GM18519 (cell line): Measurements from ENCODE around the gene PAPSS2.
A peak's percentile ranks its signal among the peaks of the same experiment; 100 is the strongest.
"Not testable (repeated sequence)": the region's sequence is repeated elsewhere in the genome, so short reads cannot be mapped to it uniquely, and the experiment has no call there.

Experiments used
- ATAC-seq: cut with Tn5 transposase; IDR thresholded peaks from one replicate; pipeline ENCODE4 v1.9.1; 2021; ENCODE audit warnings: mild to moderate bottlenecking, moderate library complexity; ENCODE audit not compliant: unreplicated experiment, low FRiP score

The PAPSS2 gene

DNA sequence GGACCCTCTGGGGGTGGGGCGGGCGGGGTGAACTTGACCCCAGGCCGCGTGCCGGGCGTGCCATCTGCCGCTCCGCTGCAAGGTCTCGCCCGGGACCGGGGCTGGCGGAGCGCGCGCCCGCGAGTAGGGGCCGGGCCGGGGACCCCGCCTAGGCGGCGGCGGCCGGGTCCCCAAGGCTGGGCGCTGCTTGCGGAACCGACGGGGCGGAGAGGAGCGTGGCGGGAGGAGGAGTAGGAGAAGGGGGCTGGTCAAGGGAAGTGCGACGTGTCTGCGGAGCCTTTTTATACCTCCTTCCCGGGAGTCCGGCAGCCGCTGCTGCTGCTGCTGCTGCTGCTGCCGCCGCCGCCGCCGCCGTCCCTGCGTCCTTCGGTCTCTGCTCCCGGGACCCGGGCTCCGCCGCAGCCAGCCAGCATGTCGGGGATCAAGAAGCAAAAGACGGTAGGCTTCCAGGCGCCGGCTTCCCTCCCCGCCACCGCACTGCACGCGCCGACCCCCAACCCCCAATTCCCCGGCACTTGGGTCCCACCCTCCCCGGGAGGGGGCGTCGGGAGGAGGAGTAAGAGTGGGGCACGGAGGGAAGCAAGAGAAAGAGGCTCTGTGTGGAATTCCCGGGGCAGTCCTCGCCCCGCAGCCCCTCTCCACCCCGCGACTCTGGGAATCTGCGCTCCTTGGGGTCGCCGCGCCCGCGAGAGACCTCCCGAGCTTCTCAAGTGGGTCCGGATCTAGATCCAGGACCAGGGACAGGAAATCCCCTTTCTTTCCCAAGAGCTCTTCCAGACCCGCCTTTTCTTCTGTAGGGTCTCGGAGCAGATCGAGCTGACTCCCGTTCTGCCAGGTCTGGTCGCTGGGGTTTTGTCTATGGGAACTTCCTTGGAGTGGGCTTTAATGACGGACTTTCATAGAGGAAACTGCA lies at the start of gene PAPSS2:
Gene PAPSS2 (plus strand): TSS at position 308 of the 913 bp plus-strand sequence. CDS start 104 bp downstream, at position 412.
- ATAC-seq: no peak

DNA sequence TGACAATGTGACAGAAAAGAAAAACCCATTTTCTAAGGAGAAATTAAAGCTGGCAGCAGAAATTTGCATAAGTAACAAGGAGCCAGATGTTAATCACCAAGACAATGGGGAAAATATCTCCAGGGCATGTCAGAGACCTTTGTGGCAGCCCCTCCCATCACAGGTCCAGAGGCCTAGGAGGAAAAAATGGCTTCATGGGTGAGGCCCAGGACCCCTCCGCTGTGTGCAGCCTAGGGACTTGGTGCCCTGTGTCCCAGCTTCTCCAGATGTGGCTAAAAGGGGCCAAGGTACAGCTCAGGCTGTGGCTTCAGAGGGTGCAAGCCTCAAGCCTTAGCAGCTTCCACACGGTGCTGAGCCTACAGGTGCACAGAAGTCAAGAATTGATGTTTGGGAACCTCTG lies 48.3 kb upstream of the PAPSS2 start:
- not testable (repeated sequence) for ATAC-seq

DNA sequence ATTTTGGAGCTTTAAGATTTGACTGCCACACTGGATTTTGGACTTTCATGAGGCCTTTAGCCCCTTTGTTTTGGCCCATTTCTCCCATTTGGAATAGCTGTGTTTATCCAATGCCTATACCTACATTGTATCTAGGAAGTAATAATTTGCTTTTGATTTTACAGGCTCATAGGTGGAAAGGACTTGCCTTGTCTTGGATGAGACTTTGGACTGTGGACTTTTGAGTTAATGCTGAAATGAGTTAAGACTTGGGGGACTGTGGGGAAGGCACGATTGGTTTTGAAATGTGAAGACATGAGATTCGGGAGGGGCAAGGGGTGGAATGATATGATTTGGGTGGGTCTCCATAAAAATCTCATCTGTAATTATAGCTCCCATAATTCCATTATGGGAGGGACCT lies 47.6 kb upstream of the PAPSS2 start:
- ATAC-seq: no peak

DNA sequence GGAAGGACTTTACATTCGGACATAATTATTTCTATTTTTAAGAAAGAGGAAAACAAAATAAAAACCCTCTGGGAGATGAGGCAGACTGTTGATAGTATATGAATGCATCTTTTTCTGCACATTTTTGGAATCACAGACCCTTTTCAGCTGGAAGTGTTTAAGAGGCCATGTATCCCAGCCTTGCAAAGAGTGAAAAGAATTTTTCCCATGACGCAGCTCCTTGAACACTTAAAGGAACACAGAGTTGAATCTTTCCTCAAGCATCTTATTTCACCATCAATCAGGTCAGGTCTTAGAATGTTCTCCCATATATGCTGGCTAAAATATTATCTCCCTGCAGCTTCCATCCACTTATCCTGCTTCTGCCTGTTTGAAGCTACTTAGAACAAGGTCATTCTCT lies 45.9 kb upstream of the PAPSS2 start:
- no peak for ATAC-seq

DNA sequence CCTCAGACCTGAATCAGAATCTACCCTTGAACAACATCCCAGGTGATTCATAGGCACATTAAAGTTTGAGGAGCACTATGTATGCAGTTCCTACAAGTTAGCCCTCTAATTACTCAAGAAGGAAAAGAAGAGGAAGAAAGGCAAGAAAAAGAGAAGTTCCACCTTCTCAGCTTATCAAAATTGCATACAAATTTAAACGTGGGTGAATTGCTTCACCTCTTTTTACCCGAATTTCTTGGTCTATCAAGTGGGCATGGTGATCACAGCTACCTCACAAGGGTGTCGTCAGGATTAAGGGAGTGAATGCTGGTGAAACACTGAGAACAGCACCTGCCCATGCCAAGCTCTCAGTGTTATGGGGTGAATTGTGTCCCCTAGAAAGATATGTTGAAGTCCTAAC lies 43.8 kb upstream of the PAPSS2 start:
- no peak for ATAC-seq

DNA sequence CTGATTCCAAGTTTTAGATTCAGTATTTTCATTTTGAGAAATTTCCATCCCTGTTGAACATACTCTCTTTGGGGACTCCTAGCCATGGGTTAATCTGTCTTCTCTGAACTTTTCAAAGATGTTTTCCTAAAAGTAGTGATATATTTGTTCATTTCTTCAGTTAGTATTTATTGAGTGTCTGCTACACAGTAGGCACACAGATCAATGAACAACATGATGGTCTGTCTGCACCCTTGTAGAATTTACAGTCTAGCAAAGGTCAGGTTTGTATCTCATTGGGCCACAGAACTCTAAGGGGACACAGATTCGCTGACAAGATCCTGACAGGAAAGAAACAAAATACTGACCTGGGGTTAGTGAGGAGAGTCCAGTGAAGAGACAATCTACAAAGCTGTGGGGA lies 42.2 kb upstream of the PAPSS2 start:
- no peak for ATAC-seq

DNA sequence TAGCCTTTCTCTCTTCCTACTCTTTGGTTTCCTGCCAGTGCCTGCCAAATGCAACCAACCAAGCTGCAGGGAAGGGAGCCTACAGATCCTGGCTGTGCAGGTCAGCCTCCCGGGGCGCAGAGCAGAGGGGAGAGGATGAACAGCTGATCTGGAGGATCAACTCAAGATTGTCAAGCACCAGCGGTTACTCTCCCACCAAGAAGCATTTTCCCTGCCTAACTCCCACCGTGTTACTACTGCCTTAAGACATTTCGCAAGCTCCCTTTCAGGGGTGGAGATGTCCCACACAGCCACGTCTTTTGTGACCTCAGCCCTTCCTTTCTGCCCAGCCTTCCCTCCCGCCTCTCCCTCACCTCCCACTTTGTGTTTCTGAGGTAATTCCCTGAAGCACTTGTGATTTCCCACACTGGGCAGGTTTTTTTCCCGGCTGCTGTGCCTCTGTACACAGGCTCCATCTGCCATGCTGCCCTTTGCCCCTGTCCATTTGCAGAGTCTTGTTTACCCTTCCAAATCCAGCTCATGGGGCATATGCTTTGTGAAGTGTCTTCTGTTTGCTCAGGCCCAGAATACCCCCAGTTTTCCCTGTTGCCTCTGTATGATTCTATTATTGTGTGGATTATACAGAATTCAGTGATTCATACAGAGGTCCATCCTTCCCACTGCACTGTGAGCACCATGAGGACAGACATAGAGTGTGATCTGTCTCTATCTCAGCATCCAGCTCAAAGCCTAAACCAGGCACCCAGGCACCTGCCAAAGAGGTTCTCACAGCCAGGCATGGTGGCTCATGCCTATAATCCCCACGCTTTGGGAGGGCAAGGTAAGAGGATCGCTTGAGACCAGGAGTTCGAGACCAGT lies 40.9 kb upstream of the PAPSS2 start:
- no peak for ATAC-seq

DNA sequence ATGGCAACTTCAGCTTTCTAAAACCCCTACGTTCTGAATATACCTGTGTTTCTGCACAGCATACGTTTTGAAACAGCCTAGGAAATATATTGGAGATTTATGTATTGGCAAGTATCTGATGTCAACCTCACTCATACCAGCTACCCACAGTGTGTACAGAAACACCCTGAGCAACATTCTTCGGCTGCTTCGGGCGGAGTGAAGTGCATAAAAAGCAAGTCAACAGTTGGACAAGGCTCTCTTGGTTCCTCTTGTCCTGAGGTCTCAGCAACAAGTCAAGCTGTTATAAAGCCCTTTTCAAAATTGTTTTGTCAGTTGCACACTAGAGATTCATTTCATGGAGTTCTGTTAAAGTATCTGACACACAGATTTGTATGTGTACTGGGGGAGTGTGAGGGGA lies 40.0 kb upstream of the PAPSS2 start:
- no peak for ATAC-seq

DNA sequence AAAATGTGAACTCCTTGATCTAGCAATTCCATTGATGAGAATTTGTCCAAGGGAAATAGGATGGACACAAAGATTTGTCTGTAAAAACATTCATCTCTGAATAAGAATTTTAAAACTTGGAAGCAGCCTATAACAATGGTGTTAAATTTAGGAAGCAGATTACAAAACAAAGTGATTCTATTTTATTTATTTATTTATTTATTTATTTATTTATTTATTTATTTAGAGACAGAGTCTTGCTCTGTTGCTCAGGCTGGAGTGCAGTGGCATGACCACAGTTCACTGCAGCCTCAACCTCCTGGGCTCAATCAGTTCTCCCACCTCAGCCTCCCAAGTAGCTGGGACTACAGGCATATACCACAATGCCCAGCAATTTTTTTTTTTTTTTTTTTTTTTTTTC lies 38.2 kb upstream of the PAPSS2 start:
- not testable (repeated sequence) for ATAC-seq

DNA sequence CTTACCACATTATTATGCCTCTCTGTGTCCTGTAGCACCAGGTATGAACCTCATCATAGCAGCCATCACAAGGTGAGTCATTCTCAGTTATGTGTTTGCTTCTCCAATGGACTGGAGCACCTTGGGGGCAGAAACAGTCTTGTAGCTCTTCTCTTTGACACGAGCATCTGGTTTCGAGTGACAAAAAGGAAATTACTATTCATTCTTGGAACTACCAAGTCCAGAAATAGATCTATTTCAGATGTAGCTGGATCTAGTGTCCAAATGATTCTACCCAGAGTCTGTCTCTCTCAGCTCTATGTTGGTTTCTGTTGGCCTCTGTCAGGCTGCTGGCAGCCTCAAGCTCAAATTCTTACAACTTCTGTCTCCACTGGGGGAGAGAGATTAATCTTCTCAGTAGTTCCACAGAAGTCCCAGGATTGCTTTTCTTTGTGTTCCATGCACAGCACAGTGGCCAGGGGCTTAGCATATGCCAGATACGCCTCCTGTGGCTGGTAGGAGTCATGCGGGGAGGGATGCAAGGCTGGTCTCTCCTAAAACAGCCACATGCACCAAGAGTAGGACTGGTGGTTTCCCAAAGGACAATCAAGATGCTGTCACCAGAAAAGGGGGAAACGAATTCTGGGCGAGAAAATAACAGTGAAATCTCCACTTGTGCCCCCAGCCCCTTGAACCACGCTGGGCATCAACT lies 37.2 kb upstream of the PAPSS2 start:
- ATAC-seq: peak; percentile 61

DNA sequence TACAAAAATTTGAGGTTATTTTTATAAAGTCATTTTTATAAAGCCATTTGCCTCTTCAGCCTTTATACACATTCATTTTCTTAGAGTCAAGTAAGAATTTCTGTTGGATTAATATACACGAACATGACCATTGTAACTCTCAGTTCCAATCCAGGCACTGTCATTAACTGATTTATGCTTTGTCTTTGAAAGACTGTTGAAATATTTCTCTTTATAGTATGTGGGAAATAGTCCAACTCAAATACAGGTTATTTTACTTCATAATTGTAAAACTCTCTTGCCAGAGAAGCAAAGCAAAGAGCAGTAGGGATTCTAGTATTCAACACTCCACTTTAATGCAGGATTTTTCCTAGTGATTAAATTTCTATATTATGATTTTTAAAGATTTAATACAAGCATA lies 36.5 kb upstream of the PAPSS2 start:
- no peak for ATAC-seq

DNA sequence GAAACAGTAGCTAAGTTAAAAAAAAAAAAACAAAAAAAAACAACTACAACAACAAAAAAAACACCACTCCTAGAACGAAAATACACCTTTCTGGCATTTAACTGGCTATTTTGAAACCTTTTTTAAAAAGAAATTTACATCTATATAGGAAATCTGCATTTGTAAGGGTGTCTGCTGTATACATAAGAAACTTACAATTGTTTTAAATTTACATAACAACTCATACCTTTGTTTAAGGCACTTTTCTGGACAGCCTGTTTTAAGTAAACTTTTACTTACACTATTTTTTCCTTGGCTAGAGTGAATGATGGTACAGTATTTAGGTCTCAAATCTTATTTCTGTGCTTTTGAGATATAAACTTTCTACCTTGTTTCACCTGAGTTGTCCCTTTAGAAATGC lies 34.0 kb upstream of the PAPSS2 start:
- no peak for ATAC-seq

DNA sequence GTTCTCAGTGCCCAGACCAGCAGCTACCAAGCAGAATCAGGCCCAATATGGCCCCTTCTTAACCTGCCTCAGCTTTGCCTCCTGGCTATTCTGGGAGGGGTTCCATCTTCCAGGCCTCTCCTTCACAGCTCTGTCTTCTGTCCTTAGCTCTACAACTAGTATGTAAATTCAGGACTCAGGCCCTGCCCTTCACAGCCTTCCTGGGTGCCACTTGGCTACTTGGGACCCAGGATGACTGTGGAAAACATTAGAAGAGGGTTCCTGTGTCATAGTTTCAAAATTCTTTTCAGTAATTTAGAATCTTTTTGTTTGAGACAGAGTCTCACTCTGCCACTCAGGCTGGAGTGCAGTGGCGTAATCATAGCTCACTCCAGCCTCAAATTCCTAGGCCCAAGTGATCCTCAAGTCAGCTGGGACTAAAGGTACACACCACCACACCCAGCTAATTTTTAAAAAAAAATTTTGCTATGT lies 33.2 kb upstream of the PAPSS2 start:
- no peak for ATAC-seq

DNA sequence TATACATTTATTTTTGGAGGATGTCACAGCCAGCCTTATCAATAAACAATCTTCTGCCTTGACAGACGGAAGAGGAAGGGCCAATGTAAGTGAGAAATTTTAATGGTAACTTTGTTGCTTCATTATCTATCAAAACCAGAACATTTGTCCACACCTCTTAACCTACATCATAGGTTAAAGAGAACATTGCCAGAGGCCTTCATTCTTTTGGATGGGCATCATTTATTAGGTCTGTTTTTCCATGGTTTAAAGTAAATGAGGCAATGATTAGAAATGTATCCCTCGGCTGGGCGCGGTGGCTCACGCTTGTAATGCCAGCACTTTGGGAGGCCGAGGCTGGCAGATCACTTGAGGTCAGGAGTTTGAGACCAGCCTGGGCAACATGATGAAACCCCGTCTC lies 29.5 kb upstream of the PAPSS2 start:
- no peak for ATAC-seq

DNA sequence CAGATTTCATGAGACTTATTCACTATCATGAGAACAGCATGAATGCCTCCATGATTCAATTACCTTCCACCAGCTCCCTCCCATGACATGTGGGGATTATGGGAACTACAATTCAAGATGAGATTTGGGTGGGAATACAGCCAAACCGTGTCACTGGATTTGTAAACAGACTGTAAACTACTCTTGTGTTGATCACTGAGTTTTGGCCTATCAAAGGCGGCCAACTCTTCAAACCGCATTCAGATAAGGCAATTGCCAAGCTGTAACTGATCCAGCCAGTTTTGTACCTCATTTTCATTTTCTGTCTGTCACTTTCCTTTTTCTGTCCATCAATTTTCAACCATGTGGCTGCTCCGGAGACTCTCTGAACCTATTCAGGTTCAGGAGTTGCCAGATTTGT lies 27.2 kb upstream of the PAPSS2 start:
- no peak for ATAC-seq

DNA sequence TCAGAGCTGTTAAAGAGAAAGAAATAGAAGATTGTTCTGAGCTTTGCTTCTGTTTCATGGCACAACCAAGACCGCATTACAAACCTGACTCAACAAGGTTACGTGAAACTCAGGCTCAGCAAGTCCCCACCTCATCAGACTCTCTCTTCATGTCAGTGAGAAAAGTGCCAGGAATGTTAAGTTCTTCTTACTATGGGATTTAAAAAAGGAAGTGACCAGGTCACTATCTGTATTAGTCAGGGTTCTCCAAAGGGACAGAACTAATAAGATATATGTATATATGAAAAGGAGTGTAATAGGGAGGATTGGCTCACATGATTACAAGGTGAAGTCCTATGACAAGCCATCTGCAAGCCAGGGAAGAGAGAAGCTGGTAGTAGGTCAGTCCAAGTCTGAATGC lies 25.4 kb upstream of the PAPSS2 start:
- ATAC-seq: no peak

DNA sequence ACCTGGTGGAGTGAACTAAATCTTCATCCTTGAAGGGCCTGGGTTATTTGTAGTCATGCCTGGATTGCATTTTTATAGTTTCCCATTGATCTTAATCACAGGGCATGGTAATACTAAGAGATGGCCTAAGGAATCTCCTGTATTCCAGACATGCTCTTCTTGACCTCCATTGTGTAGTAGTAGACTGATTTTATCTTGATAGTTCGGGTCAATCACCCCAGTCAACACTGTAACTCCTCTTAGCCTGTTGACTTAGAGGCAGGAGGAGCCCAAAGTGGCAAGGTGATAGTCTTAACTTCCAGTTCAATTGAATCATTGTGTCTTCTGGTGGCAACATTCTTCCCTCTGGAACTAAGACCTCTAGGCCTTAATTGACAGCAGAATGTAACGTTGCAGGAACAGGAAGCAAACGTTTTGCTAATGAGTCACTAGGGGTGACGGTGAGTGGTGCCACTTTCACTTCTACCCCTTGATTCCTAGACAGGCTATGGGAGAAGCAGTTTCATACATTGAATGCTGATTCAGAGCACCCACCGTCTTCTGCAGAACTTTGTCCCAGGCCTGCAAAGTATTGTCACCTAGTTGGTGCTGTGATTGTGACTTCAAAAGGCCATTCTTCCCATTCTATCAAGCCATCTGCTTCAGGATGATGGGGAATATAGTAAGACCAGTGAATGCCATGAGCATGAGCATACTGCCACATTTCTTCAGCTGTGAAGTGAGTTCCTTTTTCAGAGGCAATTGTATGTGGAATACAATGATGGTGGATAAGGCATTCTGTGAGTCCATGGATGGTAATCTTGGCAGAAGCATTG lies 24.0 kb upstream of the PAPSS2 start:
- ATAC-seq: no peak

DNA sequence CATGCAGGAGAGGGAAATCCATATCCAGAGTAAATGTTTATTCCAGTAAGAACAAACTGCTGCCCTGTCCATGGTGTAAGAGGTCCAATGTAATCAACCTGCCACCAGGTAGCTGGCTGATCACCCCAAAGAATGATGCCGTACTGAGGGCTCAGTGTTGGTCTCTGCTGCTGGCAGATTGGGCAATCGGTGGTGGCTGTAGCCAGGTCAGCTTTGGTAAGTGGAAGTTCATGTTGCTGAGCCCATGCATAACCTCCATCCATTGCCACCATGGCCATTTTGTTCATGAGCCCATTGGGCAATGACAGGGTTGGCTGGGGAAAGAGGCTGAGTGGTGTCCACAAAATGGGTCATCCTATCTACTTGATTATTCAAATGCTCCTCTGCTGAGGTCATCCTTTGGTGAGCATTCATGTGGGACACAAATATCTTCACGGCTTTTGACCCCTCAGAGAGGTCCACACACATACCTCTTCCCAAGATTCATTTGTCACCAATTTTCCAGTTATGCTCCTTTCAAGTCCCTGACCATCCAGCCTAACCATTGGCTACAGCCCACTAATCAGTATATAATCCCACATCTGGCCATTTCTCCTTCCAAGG lies 23.3 kb upstream of the PAPSS2 start:
- ATAC-seq: no peak

DNA sequence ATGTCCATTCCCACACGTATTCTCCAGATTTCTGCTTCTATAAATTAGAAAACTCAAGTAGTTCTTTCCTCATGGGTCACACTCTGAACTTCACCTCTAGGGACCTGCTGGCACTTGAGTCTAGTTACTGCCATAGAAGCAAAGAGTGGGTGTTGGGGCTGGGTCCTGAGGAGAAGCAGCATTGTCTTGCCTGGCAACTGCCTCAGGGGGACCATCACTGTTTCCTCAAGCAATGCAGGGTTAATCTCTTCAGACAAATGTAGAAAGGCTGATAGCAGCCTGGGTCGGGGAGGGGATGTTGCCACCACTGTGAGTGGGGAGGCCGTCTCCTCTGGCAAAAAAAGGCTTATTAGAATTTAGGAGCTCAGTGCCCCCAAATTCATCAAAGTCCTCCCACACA lies 20.2 kb upstream of the PAPSS2 start:
- no peak for ATAC-seq

DNA sequence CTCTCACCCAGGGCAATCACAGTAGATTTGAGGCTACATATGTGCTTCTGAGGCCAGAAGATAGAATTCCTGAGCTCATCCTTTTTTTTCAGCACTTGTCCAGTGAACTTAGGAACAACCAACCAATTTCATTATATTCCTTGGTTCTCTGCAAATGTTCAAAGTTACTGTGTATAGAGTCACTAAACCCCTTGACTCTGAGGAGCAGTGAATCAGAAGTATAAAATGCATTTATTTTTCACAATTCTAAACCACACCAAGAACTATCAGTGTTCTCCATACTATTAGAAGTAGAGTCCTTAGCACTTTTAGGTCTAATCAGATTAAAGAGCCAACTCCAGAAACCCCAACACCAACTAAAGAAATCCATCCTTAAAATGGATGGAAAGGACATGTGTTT lies 19.6 kb upstream of the PAPSS2 start:
- no peak for ATAC-seq
